Amygdala (tissue), 56 donors: ENCODE measurements around the gene IQCK.

Source experiments
- DNase-seq, 56 donors: peaks; one replicate each; lab custom pipeline; 2025; lab: John Stamatoyannopoulos, UW

Gene IQCK

GRCh38 chr16:19853132-19853741 lies 135.2 kb downstream of the IQCK start:
- DNase-seq = peak in 2 of 56 donors; percentile 59 to 61

GRCh38 chr16:19853742-19854542 lies 135.9 kb downstream of the IQCK start:
- peak in 12 of 56 donors; percentile 19 to 61 (median 32) for DNase-seq

- no peak for DNase-seq
These were observed 136.4 kb downstream of the IQCK start for GRCh38 chr16:19854543-19854876.

- DNase-seq = peak in 2 of 56 donors; percentile 14 to 23
These were observed 138.0 kb downstream of the IQCK start for GRCh38 chr16:19856120-19856519.

GRCh38 chr16:19857593-19858339 lies 139.7 kb downstream of the IQCK start:
- peak in 1 of 56 donors; percentile 32 for DNase-seq

GRCh38 chr16:19858340-19859018 lies 140.4 kb downstream of the IQCK start:
- peak in 7 of 56 donors; percentile 18 to 47 (median 24) for DNase-seq

- no peak for DNase-seq
These were observed 141.1 kb downstream of the IQCK start for GRCh38 chr16:19859166-19859565.

GRCh38 chr16:19859603-19860002 lies 141.5 kb downstream of the IQCK start:
- peak in 3 of 56 donors; percentile 15 to 37 (median 25) for DNase-seq

GRCh38 chr16:19860166-19861041 lies 142.3 kb downstream of the IQCK start:
- DNase-seq = peak in 2 of 56 donors; percentile 36 to 37

- DNase-seq = no peak
These were observed 143.1 kb downstream of the IQCK start for GRCh38 chr16:19861133-19861532.

GRCh38 chr16:19861811-19862327 lies 143.8 kb downstream of the IQCK start:
- peak in 54 of 56 donors; percentile 34 to 95 (median 80) for DNase-seq

GRCh38 chr16:19863990-19864389 lies 145.9 kb downstream of the IQCK start:
- no peak for DNase-seq

GRCh38 chr16:19864566-19864965 lies 146.5 kb downstream of the IQCK start:
- no peak for DNase-seq

GRCh38 chr16:19868421-19868820 lies 150.3 kb downstream of the IQCK start:
- DNase-seq = no peak

GRCh38 chr16:19871721-19872120 lies 153.7 kb downstream of the IQCK start:
- DNase-seq = peak in 1 of 56 donors; percentile 30

GRCh38 chr16:19872179-19872863 lies 154.2 kb downstream of the IQCK start:
- peak in 53 of 56 donors; percentile 27 to 90 (median 71) for DNase-seq

- peak in 26 of 56 donors; percentile 17 to 71 (median 40) for DNase-seq
These were observed 154.9 kb downstream of the IQCK start for GRCh38 chr16:19872935-19873334.

GRCh38 chr16:19874026-19874425 lies 156.0 kb downstream of the IQCK start:
- peak in 10 of 56 donors; percentile 13 to 58 (median 31) for DNase-seq
